ENCODE results near the gene RIN3. TPM values are rescaled to one million over a fixed set of nuclear protein-coding genes. Genes with fewer than 3 reads are reported as not detected.

The RIN3 gene
- total and polyA plus RNA-seq, 4 donors: 5.0 to 15.6 (median 9.0) TPM

DNA sequence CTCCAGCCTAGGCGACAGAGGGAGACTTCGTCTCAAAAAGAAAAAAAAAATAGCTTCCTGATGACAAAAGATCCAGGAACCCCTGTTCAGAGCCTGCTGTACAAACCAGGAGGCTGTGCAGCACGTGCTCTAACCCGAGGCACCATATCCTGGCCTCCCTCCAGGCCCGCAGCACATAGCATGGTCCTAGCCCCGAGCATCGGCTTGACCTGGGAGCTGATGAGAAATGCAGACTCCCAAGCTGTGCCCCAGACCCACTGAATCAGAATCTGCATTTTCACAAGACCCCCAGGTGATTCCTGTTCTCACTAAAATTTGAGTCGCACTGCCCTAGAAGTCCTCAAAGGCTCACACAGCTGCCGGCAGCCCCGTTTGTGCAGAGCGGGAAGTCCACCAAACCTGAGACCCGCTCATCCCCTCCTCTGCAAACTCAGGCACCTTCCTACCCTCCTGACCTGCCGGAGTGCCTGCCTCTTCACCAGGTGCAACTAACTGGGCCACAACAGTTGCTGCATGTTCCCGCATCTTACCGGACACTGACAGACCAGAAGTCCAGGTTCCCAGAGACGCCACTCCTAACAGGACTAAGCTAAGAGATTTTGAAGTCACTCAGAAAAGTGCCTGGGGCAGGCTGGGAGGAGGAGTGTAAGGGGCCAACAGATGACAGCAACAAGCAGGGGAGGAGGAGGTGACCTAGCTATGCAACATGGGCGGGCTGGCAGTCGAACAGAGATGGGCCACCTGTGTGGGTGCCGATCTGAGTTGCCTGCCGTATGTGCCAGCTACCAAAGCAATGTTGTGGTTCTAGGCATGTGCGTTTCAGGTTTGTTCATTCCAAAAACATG, 24.0 kb upstream of the RIN3 start:
- H3K27ac ChIP-seq (ENCODE audit: low read depth in 1 of 2, low read length in 2 of 2): no peak overlapping the region
- DNase-seq (ENCODE audit: low spot score): no peak
- H3K9me3 ChIP-seq (ENCODE audit: control insufficient read depth in 4 of 4, low read length in 3 of 4): no peaks in the 10 kb centered on the region

DNA sequence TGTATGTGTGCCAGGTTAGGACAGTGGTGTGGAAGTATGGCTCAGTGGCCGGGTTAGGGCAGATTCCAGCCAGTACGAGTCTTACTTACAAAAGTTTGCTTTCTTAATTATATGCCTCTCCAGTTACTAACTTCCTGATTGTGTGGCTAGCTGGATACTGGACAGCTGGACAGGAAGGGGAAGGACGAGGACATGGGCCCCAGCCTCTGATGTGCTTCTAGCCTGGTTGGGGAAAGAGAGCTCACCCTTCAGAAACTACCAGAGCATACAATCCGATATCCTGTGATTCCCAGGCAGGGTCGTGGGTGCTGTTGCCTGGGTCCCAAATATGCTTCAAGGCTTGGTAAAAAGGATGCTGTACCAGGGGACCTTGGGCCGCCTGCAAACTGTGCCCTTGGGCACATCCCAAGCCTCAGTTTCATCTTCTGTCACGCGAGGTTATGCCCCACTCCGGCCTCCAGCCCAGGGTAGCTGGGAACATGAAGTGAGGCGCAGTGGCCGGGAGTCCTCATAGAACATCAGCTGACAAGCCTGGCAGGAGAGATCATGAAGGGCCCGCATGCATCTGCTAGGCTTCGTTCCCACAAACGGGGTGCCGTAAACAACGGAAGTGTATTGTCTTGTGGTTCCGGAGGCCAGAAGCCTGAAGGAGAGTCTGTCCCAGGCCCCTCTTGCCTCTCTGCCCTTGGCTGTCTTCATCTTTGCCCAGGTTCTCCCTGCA, 23.2 kb upstream of the RIN3 start:
- no peaks in the 10 kb centered on the region for H3K36me3 ChIP-seq (ENCODE audit: control insufficient read depth in 4 of 4, insufficient read depth in 3 of 4, low read depth in 1 of 4, low read length in 3 of 4)
- DNase-seq (ENCODE audit: low spot score): no peak
- 84% methylated on average over 17 of the region's 17 CpGs for WGBS
- no peak overlapping the region for H3K9ac ChIP-seq (ENCODE audit: low read depth in 1 of 2, low read length in 2 of 2)
- H3K27ac ChIP-seq (ENCODE audit: low read depth in 1 of 2, low read length in 2 of 2): no peak overlapping the region
- no peaks in the 10 kb centered on the region for H3K9me3 ChIP-seq (ENCODE audit: control insufficient read depth in 4 of 4, low read length in 3 of 4)
- H3K27me3 ChIP-seq (ENCODE audit: control insufficient read depth in 4 of 4, insufficient read depth in 4 of 4, low read length in 3 of 4): no peaks in the 10 kb centered on the region
- no peak overlapping the region for H3K4me3 ChIP-seq (ENCODE audit: low read depth in 1 of 3, low read length in 3 of 3)
- H3K4me1 ChIP-seq (ENCODE audit: control insufficient read depth in 4 of 4, insufficient read depth in 4 of 4, low read length in 3 of 4): no peaks in the 10 kb centered on the region
- TF ChIP-seq YY1 (IDR thresholded peaks at IDR 0.05): no peak
- TF ChIP-seq, protein P1, sequence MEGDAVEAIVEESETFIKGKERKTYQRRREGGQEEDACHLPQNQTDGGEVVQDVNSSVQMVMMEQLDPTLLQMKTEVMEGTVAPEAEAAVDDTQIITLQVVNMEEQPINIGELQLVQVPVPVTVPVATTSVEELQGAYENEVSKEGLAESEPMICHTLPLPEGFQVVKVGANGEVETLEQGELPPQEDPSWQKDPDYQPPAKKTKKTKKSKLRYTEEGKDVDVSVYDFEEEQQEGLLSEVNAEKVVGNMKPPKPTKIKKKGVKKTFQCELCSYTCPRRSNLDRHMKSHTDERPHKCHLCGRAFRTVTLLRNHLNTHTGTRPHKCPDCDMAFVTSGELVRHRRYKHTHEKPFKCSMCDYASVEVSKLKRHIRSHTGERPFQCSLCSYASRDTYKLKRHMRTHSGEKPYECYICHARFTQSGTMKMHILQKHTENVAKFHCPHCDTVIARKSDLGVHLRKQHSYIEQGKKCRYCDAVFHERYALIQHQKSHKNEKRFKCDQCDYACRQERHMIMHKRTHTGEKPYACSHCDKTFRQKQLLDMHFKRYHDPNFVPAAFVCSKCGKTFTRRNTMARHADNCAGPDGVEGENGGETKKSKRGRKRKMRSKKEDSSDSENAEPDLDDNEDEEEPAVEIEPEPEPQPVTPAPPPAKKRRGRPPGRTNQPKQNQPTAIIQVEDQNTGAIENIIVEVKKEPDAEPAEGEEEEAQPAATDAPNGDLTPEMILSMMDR (IDR thresholded peaks at IDR 0.05; ENCODE audit: low read depth, low read length, missing input control): no peak
- no peak for TF ChIP-seq TAF1 (conservative IDR thresholded peaks at IDR 0.05)
- TF ChIP-seq HNF4A (conservative IDR thresholded peaks at IDR 0.05): no peak
- TF ChIP-seq, protein P2, sequence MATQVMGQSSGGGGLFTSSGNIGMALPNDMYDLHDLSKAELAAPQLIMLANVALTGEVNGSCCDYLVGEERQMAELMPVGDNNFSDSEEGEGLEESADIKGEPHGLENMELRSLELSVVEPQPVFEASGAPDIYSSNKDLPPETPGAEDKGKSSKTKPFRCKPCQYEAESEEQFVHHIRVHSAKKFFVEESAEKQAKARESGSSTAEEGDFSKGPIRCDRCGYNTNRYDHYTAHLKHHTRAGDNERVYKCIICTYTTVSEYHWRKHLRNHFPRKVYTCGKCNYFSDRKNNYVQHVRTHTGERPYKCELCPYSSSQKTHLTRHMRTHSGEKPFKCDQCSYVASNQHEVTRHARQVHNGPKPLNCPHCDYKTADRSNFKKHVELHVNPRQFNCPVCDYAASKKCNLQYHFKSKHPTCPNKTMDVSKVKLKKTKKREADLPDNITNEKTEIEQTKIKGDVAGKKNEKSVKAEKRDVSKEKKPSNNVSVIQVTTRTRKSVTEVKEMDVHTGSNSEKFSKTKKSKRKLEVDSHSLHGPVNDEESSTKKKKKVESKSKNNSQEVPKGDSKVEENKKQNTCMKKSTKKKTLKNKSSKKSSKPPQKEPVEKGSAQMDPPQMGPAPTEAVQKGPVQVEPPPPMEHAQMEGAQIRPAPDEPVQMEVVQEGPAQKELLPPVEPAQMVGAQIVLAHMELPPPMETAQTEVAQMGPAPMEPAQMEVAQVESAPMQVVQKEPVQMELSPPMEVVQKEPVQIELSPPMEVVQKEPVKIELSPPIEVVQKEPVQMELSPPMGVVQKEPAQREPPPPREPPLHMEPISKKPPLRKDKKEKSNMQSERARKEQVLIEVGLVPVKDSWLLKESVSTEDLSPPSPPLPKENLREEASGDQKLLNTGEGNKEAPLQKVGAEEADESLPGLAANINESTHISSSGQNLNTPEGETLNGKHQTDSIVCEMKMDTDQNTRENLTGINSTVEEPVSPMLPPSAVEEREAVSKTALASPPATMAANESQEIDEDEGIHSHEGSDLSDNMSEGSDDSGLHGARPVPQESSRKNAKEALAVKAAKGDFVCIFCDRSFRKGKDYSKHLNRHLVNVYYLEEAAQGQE (IDR thresholded peaks at IDR 0.05): no peak
- TF ChIP-seq EGR1 (IDR thresholded peaks at IDR 0.05; ENCODE audit: low read depth in 2 of 2): no peak
- TF ChIP-seq SP1 (IDR thresholded peaks at IDR 0.05): no peak
- no peak for TF ChIP-seq RAD21 (IDR thresholded peaks at IDR 0.05)
- TF ChIP-seq NR2F2 (IDR thresholded peaks at IDR 0.05): no peak
- no peak for TF ChIP-seq FOXA1 (IDR thresholded peaks at IDR 0.05)
- TF ChIP-seq, protein P3, sequence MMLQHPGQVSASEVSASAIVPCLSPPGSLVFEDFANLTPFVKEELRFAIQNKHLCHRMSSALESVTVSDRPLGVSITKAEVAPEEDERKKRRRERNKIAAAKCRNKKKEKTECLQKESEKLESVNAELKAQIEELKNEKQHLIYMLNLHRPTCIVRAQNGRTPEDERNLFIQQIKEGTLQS (IDR thresholded peaks at IDR 0.05): no peak
- no peak for TF ChIP-seq HNF4G (IDR thresholded peaks at IDR 0.05)

More for the DNA sequence above, 24.0 kb upstream of the RIN3 start:
- Histone ChIP-seq H3K4me3 (ENCODE audit: low read depth in 1 of 3, low read length in 3 of 3) (no peak overlapping the region), H3K4me1 (ENCODE audit: control insufficient read depth in 4 of 4, insufficient read depth in 4 of 4, low read length in 3 of 4) (no peaks in the 10 kb centered on the region), H3K27me3 (ENCODE audit: control insufficient read depth in 4 of 4, insufficient read depth in 4 of 4, low read length in 3 of 4) (no peaks in the 10 kb centered on the region), H3K36me3 (ENCODE audit: control insufficient read depth in 4 of 4, insufficient read depth in 3 of 4, low read depth in 1 of 4, low read length in 3 of 4) (no peaks in the 10 kb centered on the region), H3K9ac (ENCODE audit: low read depth in 1 of 2, low read length in 2 of 2) (no peak overlapping the region)
- WGBS: 93% methylated on average over 21 of the region's 21 CpGs
- TF ChIP-seq EGR1 (IDR thresholded peaks at IDR 0.05; ENCODE audit: low read depth in 2 of 2) (no peak), HNF4G (IDR thresholded peaks at IDR 0.05) (no peak), RXRA (IDR thresholded peaks at IDR 0.05) (no peak), SP1 (IDR thresholded peaks at IDR 0.05) (no peak), NR2F2 (IDR thresholded peaks at IDR 0.05) (no peak), HNF4A (conservative IDR thresholded peaks at IDR 0.05) (no peak), TAF1 (conservative IDR thresholded peaks at IDR 0.05) (no peak), GABPA (IDR thresholded peaks at IDR 0.05 in 1 of 2, conservative IDR thresholded peaks at IDR 0.05 in 1 of 2) (no peak), RAD21 (IDR thresholded peaks at IDR 0.05) (no peak)
- TF ChIP-seq, protein P1 (IDR thresholded peaks at IDR 0.05; ENCODE audit: low read depth, low read length, missing input control): no peak
- TF ChIP-seq, protein P3 (IDR thresholded peaks at IDR 0.05): no peak
- TF ChIP-seq, protein P4, sequence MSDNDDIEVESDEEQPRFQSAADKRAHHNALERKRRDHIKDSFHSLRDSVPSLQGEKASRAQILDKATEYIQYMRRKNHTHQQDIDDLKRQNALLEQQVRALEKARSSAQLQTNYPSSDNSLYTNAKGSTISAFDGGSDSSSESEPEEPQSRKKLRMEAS (IDR thresholded peaks at IDR 0.05): no peak
- TF ChIP-seq, protein P5, sequence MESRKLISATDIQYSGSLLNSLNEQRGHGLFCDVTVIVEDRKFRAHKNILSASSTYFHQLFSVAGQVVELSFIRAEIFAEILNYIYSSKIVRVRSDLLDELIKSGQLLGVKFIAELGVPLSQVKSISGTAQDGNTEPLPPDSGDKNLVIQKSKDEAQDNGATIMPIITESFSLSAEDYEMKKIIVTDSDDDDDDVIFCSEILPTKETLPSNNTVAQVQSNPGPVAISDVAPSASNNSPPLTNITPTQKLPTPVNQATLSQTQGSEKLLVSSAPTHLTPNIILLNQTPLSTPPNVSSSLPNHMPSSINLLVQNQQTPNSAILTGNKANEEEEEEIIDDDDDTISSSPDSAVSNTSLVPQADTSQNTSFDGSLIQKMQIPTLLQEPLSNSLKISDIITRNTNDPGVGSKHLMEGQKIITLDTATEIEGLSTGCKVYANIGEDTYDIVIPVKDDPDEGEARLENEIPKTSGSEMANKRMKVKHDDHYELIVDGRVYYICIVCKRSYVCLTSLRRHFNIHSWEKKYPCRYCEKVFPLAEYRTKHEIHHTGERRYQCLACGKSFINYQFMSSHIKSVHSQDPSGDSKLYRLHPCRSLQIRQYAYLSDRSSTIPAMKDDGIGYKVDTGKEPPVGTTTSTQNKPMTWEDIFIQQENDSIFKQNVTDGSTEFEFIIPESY (IDR thresholded peaks at IDR 0.05): no peak

Measured in liver (tissue), 9 donors.